ENCODE measurements around the gene TMEM107.
A peak's percentile ranks its signal among the peaks of the same experiment; 100 is the strongest.

TMEM107 gene

DNA sequence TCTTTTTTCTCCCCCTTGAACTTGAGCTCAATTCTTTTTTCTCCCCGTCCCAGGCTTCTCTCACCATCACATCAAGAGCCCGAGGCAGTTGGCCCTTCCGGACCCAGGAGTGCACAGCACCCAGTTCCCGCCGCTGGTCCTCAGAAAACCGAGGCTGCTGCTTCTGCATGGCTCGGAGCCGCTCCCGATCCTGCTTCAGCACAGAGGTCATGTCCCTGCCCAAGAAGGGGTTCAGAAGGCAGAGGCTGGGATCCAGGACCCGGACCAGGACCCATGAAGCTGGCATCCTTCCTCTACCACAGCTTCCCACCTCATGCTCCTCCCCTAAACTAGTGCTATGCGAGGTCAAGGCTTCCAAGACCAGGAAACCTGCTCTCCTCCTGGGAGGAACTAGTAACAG lies 34.4 kb downstream of the TMEM107 start:
- H3K27ac ChIP-seq, result no peak overlapping the region
- TF ChIP-seq ZFX (IDR thresholded peaks at IDR 0.05; ENCODE audit: borderline replicate concordance), result no peak
- TF ChIP-seq, protein P1, sequence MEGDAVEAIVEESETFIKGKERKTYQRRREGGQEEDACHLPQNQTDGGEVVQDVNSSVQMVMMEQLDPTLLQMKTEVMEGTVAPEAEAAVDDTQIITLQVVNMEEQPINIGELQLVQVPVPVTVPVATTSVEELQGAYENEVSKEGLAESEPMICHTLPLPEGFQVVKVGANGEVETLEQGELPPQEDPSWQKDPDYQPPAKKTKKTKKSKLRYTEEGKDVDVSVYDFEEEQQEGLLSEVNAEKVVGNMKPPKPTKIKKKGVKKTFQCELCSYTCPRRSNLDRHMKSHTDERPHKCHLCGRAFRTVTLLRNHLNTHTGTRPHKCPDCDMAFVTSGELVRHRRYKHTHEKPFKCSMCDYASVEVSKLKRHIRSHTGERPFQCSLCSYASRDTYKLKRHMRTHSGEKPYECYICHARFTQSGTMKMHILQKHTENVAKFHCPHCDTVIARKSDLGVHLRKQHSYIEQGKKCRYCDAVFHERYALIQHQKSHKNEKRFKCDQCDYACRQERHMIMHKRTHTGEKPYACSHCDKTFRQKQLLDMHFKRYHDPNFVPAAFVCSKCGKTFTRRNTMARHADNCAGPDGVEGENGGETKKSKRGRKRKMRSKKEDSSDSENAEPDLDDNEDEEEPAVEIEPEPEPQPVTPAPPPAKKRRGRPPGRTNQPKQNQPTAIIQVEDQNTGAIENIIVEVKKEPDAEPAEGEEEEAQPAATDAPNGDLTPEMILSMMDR (IDR thresholded peaks at IDR 0.05), result no peak

DNA sequence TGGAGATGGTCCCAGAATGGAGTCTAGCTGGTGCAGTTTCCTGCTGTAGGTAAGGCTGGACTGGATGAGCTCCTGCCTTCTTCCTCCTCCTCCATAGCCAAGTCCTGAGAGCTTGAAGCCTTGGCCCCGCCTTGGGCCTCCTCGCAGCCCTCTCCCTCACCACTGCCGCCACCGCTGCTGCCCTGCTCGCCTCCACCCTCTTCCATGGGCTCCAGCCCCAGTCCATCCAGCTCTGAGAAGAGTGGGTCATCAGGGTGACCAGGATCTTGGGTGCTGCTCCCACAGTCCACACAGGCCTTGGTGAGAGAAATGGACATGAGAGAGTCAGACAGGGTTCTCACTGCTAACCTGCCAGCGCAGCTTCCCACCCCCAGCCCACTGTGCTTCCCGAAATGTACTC lies 35.1 kb downstream of the TMEM107 start:
- TF ChIP-seq, protein P1 (IDR thresholded peaks at IDR 0.05), result no peak
- no peak for TF ChIP-seq ZFX (IDR thresholded peaks at IDR 0.05; ENCODE audit: borderline replicate concordance)
- 0 out of 2 replicates have a peak overlapping the region, but pooled peaks have one; percentile 96 for H3K27ac ChIP-seq

DNA sequence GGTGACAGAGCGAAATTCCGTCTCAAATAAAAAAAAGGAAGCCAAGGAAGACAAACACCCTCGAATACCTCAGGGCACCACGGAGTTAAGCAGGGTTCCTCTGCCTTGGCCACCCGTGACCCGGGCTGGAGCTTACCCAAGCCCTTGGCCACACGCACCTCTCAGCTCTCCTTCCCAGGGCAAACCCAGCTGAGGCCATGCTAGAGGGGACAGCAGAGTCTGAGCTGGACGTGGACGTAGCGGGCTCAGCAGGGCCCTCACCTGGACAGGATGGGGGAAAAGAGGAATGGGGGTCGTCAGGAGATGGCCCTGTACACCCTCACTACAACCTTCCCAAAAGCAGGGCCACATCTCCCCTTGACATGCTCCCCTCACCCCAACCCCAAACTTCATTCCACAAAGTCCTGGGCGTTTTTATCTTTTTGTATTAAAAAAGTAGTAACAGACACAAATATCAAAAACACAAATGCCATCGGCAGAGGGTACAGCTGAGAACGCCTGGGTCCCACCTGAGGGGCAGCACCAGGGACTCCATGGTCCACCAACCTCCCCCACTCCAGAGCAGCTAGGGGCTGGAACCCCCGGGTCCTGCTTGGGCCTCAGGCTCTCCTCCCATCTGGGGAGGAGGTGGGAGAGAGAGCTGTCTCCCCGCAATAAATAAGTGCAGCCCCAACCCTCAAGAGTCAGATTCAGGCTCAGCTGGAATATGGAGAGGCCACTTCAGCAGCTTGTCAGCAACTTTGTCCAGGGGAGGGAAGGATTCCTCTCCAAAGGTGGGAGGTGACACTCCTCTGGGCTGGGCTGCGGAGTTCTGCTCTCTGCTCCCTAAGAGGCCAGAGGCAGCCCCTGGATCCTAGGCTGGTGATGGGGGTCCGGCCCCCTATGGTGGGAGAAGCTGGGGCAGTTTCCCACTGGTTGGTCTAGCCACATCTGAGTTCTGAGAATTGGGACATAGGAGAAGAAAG lies 35.8 kb downstream of the TMEM107 start:
- TF ChIP-seq, protein P1 (IDR thresholded peaks at IDR 0.05), result no peak
- TF ChIP-seq ZFX (IDR thresholded peaks at IDR 0.05; ENCODE audit: borderline replicate concordance), result no peak
- peak overlapping the region; percentile 96 for H3K27ac ChIP-seq

DNA sequence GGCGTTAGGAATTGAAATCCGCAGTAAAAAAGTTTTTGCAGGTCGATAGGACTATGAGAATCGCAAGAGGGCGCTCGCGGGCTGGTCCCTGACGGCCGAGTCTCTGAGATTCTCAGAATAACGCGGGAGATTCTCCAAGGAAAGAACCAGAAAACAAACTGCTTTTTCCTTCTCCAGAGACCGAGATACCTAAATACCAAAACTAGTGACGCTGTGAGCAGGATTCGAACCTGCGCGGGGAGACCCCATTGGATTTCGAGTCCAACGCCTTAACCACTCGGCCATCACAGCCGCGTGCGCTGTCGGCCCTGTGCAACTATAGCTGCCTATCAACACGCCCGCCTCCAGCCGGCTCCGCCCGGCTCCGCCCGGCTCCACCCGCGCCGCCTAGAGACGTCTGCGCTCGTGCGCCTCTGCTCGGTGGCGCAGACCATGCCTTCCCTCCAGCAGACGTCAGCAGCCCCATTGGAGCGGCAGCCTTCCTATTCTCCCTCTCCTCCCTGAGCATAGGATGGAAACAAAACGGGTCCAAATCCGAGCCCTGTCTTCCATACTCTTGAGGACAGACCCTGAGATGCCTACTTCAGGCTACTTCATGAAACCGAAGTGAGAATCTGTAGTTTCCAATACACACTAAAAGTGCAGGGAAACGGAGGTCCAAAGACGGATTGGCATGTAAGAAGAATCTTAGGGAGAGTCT lies 37.4 kb downstream of the TMEM107 start:
- peak overlapping the region; percentile 96 for H3K27ac ChIP-seq
- no peak for TF ChIP-seq ZFX (IDR thresholded peaks at IDR 0.05; ENCODE audit: borderline replicate concordance)
- TF ChIP-seq, protein P1 (IDR thresholded peaks at IDR 0.05), result peak; percentile 96

DNA sequence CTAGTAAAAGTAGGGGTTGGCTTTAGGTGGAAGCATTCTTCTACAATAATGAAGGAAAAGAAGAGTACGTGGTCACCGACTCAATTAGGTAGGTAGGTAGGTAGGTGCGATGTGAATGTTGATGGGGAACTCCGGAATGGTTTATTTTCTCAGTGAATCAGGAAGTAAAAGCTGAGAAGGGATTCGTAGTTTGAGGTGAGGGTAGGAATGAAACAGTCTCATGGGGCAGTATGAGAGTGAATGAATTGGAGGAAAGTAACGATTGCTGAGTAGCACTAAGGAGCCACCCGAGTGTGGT lies 37.9 kb downstream of the TMEM107 start:
- TF ChIP-seq, protein P1 (IDR thresholded peaks at IDR 0.05), result no peak
- TF ChIP-seq ZFX (IDR thresholded peaks at IDR 0.05; ENCODE audit: borderline replicate concordance), result no peak
- H3K27ac ChIP-seq, result peak overlapping the region; percentile 96

DNA sequence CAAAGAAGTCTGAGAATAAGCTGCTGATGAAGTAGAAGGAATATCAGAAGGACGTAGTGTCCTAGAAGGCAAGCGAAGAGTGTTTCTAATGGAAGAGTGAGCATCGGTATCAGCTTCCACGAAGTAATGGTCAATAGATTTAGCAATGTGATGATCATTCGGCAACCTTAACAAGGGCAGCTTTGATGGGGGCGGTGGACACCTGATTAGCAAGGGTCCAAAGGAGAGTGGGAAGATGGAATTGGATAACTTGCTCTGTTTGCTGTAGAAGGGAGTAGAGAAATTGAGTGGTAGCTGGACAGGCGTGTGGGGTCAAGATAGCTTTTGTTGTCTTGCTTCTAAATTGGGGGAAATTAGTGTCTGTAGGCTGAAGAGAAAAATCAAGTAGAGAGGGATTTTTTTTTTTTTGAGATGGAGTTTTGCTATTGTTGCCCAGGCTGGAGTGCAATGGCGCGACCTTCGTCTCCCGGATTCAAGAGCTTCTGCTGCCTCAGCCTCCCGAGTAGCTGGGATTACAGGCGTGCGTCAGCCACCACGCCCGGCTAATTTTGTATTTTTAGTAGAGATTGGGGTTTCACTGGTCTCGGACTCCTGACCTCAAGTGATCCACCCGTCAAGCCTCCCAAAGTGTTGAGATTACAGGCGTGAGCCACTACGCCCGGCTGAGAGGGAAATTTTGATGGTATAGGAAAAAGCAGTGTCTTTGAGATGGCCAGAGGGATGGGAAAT lies 38.4 kb downstream of the TMEM107 start:
- peak overlapping the region; percentile 96 for H3K27ac ChIP-seq
- no peak for TF ChIP-seq ZFX (IDR thresholded peaks at IDR 0.05; ENCODE audit: borderline replicate concordance)
- TF ChIP-seq, protein P1 (IDR thresholded peaks at IDR 0.05), result no peak

Data from 22Rv1 (cell line).